HG03571 (cell line): ENCODE results near the gene CIDEB.

Experiments used
- ATAC-seq: cut with Tn5 transposase; IDR thresholded peaks from one replicate; pipeline ENCODE4 v1.9.1; 2021; ENCODE audit not compliant: unreplicated experiment

The CIDEB gene

DNA sequence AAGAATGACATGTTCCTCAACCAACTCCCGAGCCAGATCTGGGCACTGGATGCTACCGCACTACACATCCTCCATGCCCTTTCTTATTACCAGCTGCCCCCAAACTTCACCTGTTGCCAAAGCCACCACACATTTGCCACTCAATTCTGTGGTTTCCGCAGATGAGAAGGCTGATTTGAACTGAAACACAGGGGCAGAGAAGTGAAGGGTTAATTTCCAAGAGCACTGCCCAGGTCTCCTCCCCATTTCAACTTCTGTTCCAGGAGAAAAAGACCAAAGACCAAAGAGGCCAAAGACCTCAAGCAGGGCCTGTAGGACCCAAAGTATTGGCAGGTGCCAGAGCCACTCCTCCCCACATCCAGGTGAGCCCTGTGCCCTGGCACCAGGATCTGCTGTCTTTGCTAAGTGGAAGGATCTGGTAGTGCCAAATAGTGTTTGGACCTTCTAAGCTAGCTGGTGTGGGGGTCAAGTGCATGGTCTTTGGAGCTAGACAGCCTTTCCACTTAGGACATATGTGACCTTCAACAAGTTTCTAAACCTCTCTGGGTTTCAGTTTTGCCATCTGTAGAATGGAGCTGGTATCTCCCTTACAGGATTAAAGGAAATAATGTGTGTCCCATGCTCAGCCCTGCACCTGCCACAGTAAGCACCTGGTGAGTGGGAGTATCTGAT lies 16.2 kb downstream of the CIDEB start:
- ATAC-seq: no peak

DNA sequence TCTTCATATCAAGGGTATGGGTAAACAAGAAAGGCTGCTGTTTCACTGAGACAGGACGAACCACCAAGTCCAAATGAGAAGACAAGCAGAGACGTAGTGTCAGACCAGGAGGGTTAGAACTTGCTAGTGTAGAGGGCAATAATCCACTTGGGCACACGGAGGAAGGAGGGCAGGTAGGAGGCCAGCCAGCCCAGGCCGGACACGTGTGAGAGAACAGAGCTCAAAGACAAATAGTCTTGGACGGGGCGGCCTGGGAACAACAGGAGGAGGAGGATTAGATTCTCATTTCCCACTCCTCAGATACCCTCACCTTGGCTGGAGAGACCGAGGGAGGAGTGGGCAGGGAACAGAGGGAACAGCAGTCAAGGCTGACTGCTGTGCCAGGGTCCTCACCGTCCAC lies 17.0 kb downstream of the CIDEB start:
- no peak for ATAC-seq

DNA sequence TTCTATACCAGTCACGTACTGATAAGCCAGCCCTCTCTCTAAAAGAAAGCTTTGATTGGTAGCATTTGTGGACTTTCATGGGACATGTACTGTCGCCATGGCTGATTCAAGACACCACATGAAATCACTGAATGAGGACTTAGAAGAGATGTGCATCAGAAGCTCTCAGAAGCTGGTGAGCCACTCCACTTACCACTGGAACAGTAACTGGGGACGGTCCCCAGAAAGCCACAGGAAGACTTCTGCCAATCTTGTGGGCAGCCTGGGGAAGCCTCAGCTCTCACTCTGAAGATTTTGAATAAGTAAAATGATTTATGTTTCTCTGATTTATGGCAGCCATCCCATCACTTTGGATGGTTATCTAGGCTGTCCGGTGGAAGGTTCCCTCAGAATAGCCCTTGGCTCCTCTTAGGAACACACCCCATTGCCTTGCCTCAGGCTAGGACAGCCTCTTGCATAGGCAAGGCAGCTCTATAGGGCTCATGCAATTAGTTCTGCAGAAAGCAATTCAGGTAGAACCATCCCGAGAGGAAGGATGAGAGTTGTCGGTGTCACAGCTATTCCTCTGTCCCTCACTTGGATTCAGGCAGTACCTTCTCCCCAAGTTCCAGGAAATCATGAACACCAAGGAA lies 18.0 kb downstream of the CIDEB start:
- ATAC-seq: no peak

DNA sequence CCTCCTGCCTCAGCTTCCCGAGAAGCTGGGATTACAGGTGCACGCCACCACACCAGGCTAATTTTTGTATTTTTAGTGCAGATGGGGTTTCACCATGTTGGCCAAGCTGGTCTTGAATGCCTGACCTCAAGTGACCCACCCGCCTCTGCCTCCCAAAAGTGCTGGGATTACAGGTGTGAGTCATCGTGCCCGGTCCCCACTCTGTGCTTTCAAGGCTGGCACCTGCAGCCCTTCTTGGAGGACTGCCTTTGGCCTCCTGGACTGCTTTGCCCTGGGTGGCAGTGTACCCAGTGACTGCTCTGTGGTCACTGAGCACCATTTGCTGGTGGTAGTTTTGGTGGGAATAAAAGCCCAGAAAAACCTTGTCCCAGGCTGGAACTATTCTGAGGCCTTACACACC lies 20.8 kb downstream of the CIDEB start:
- no peak for ATAC-seq

DNA sequence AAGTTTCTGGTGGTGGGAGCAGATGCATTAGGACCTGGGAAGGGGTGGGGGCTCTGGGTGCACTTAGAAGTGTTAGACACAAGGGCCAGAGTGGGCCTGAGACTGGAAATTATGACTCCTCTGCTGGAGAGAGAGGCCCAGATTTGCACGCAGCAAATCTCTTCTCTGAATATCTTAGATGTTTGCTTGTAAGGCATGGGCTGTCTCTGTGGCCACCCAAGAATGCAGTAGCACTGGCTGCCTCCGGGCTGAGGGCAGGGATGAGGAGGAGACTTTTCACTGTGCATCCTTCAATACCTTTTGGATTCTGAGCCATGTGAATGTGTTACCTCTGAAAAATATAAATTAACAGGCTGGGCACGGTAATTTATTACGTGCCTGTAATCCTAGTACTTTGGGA lies 22.4 kb downstream of the CIDEB start:
- no peak for ATAC-seq

DNA sequence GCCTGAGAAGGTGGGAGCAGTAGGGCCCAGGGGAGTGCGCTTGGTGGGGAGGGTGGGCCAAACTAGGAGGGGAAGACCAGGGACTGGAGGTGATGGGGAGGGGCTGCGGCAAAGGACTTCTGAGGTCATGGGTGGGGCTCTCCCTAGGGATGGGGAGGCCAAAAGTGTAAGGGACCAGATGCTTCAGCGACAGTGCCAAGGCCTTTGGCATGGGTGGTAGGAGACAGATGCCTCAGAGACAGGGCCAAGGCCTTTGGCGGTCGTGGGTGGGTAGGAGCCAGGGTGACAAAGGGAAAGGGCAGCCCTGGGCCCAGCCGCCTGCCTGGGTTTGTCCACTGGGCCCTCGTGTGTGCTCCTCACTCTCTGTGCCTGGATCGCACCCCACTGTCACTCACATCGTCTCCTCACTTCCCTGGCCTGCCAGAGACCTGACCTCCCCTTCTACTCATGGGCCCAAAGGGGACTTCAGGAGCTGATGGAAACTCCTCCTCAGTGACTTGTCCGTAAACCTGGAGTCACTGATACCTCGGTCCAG lies 23.2 kb downstream of the CIDEB start:
- ATAC-seq: no peak

DNA sequence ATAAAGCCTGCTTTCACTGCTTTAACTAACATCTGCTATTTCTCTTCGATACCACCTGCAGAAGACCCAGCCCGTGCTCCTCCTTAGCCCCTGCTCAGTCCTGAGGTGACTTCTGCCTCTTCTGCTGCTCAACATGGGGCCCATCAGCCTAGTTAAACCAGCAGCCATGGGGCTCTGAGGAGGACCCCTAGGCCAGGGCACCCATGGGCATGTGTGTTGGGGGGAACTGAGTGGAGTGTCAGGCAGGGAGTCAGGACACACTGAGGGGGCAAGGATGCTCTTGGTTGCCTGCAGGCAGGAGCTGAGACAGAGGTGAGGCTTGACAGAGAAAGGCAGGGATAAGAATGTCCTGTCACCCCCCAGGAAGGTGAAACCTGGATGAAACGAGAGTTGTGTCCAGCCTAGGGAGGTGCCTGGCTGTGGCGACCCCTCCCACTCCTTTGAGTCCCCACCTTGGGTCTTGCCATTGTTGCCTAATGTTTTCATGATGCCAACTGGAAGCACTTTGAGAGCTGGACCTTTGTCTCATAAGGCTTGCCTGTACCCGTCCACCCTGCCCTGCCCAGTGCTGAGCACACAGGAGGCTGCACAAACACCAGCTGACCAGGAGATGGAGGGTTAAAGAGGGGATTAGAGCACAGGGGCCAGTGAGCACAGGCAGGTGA lies 23.8 kb downstream of the CIDEB start:
- ATAC-seq: no peak

DNA sequence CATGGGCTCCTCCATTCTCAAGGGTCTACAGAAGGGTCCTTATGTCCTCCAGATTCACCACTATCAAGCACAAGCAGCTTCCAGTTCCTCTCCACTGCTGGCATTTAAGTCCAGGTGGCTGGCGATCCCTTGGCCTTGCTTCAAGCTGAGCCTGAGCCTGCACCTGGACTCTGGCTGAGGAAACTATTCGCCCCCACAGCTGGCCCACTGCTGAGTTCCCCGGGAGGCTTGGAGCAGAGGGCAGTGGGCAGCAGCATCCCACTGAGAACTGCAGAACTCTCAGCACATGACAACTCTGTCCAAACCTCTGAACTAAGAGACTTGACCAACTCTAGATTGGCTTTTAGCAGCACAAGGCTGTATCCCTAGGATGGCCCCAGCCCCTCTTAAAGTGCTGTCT lies 25.0 kb downstream of the CIDEB start:
- no peak for ATAC-seq

DNA sequence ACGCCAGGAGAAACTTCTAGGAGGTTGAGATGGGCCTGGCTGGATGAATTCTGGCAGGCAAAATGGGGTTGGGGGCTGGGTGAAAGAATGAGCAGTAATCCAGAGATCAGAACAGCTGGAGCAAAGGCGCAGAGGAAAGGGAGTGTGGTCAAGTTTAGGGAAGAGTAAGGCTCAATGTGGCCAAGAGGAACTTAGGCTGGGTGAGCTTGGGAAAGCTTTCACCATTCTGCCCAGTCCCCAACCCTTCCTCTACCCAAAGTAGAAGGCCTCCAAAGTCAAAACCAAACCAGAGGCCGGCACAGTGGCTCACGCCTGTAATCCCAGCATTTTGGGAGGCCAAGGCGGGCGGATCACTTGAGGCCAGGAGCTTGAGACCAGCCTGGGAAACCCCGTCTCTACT lies 26.1 kb downstream of the CIDEB start:
- no peak for ATAC-seq

DNA sequence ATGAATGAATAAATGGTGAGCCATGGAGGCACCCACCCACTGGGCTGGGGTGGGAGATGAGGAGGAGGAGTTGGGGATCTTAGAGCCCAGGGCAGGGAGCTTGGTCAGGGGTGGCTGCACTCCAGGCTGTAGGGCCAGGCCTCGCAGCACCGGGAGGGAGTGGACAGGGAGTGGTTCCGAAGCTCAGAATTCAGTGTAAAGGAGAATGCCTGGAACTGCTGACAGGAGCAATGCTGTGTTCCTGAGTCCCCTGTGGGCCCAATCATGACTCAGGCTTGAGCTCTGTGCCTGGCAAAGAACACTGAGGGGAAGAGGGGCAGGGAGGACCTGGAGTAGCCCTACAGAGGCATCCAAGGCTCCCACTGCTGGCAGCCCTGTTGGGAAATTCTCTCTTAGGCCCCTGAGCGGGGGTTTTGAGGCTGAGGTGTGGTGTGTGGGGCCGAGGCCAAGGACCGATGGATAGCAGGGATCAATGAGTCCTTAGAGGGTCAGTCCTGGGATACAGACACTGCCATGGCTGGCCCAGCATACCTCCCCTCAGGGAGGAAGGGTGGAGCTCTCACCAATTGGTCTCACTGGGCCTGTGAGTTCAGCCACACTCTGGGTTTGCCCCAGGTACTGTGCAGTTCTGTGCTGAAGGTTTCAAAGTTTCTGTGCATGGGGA lies 26.8 kb downstream of the CIDEB start:
- no peak for ATAC-seq

DNA sequence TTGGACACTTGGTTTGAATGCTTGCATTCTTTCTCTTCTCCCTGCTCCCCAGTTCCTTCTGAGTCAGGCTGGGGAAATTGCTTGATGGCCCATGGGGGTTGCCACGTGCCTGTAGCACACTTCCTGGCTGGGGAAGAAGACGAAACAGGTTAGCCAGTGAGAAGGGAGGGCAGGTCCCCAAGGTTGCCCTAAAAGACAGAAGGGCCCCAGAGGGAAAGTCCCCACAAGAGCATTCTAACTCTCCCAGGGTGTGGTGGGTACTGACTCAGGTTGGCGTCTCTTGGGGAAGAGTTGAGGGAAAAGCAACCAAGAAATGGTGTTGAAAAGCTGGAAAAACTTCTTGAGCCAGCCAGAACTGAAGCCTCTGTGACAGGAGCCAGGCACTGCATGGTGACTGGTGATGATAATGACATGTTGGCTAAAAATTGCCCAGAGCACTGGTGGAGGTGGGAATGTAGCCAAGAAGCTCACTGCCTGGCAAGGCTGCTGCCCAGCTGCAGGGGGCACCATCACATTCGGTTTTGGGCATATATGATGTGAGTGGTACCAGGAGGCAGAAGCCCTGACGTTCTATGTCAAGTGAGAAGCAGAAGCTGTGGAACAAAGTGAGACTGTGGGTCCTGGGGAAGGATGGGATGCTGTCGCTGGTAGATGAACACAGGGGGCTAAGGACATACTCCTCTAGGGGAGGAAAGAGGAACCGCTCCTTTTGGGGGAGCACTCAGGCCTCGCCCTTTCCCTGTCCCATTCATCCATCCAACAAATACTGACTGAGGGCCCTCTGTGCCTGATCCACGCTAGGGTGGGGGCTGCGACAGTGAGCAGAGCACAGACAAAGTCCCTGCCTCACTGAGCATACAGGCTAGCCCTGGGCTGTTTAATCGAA lies 28.2 kb downstream of the CIDEB start:
- ATAC-seq: peak; percentile 43

DNA sequence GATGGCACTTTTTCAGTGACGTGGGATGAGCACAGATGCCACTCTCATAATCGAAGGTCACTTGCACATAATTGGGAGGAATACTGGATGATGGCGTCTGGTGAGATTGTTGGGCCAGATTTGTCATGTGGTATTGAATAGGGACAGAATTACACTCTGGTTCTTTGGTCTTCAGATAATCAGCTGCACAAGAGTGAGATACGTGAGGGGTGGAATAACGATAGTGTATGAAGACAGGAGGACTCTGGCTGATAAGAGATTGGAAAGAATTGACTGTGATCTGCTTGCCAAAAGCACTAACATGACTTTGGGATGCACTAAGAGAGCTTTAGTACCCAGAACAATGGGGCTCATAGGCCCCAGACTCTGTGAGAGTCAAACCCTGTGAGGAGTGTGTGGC lies 29.4 kb downstream of the CIDEB start:
- no peak for ATAC-seq

DNA sequence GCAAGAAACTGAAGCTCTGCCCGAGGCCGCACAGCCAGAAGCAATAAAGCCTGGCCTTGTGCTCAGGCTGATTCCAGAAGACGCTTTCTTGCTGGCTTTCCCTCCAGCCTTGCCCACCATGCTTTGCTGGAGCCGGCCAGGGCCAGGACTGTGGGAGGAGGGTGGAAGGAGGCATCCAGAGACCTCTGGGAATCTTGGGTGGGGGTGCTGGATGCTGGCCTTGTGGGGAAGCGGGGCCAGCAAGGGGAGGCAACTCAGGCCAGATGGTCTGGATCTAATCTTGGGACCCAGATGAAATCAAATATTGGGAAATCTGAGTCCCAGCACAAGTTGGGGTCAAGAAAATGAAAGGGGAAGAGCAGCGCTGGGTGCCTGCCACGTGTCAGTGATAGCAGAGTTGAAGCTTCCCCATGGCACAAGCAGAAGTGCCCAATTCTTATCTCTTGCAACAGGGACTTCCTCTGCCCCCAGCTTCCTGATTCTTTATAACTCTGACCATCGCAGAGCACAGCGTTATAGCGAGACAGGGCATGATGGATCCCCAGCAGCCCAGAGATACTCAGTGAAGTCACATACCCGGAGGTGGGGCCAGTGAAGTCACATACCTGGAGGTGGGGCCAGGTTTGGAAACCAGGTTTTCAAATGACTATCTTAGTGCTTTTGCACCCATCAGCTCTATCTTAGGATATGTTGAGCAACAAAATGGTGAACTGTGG lies 30.0 kb downstream of the CIDEB start:
- ATAC-seq: no peak

DNA sequence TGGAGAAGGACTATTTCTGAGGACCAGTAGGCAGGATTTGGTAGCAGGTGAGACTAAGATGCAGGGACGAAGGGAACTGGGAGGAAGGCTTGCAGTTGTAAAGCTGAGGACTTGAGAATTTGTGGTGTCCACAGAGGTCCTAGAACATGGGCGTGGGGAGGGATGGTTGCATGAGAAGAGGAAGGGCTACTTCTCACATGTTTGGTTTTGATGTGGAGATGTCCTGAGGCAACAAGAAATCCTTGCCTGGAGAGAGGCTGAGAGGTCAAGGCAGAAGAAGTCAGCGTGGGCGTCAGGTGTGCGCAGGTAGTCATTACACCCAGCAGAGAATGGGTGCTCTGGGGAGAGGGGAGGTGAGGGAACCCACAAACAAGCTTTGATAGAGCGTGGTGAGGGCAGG lies 30.7 kb downstream of the CIDEB start:
- no peak for ATAC-seq

DNA sequence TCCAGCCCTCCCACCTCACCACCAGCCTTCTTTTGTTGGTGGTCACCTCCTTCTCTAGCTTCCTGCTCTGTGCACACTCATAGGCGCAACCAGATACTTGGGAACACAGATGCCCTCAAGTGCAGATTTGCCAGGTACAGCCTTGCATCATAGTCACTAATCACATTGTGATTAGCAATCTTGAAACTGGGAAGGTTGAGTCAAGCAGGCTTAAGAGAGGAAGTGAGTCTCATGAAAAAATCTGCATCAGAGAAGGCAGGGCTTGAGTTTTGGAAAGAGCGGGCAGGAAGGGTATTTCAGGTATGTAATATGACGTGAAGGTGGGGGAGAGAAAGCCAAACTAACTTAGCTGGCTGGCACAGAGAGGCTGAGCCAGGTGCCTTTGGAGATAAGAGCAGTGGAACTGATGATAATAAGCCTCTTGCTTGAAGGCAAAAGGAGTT lies 33.7 kb downstream of the CIDEB start:
- ATAC-seq: peak; percentile 33

DNA sequence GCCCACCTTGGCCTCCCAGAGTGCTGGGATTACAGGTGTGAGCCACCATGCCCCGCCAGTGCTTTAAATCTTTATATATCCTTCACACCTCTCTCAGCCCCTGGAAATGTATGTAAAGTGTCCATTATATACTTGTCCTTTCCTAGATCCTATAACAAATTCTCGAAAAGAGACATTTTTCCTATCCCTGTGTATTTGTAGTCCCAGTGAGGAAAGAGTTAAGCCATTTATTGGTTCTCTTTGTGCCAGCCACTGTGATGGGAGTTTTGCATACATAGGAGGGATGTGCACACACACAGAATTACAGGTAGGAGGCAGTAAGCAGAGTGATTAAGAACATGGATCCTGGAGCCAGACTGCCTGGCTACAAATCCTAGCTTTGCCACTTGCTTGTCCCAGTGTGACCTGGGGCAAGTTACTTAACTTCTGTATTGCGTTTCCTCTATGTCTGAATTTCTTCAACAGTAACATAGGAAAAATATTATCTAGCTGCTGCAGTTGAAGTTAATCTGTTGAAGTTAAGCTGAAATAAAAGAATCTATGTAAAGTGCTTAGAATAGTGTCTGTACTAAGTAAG lies 34.3 kb downstream of the CIDEB start:
- ATAC-seq: no peak

DNA sequence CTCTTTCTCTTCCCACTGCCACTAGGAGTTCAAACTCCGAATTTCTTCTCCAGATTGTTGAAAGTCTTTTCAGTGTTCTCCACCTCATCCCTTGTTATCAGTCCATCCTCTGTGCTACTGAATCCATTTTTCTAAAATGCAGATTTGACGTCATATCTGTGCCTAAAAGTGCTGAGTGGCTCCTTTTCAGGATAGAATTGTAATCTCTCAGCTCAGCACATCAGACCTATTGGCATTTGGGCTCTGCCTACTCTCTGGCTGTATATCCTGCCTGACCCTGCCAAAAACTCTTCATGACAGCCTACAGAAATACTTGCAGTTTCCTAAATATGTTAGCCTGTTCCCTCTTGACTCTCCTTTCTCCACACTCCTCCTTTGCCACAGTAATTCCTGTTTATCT lies 35.3 kb downstream of the CIDEB start:
- no peak for ATAC-seq

DNA sequence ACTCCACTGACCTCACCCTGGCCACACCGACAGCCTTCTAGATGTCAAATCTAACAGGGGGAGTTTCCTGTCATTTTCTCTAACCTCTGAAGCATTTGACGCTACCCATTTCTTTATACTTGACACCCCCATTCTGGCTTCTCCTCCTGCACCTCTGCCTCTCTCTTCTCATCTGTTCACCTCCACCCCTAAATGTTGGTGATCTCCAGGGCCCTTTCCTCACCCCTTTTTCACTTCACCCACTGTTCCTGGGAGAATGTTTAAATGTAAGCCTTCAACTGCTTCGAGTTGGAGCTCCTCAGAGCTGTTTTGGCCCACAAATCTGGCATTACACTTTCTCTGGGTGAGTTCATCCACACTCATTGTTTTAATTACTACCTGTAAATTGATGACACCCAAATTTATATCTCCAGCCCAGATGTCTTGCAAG lies 35.9 kb downstream of the CIDEB start:
- ATAC-seq: no peak

DNA sequence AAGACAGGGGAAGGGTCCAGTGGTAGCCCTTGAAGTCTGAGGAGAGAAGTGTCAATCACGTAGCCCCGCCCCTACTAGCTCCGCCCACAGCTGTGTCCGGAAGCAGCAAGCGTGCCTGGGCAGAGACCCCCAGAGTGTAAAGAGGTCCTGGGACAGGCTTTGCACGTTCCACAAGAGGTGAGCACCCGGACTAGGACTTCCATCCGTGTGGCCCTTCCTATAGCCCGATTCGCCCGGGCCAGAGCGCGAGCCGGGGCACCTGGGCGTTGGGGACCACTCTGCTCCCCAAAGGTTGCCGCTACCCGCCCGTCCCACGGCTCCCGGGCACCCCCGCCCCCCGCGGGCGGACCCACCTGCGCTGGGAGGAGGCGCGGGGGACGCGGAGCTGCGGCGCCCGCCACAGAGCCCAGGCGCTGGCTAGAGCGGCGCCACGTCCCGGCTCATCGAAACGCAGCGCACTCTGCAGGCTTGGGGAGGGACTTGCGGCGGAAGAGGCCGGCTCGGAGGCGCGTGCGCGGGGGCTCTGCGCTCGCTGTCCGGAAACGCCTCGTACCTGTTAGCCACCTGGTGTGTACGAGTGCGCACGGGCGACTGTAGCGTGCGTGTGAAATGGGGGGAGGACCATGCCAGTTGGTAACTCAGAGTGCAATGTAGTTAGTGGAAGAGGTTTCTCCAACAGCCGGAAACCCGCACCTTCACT lies 36.5 kb downstream of the CIDEB start, which contains the start of gene RABGGTA:
Gene RABGGTA (minus strand): TSS at position 464 of the 700 bp plus-strand sequence. CDS start 482 bp downstream, outside the sequence.
- ATAC-seq: peak; percentile 75
